Upper lobe of right lung (tissue), 1 donor: ENCODE measurements around the gene PRKG1. TPM values are rescaled to one million over a fixed set of nuclear protein-coding genes. Genes with fewer than 3 reads are reported as not detected.
"Not testable (repeated sequence)": the region's sequence is repeated elsewhere in the genome, so short reads cannot be mapped to it uniquely, and the experiment has no call there.

Experiments used
- ATAC-seq: fragments of 200-7000 bp; cut with Tn5 transposase; one replicate; pipeline ENCODE4 v1.9.1; 2020; ENCODE audit warnings: mild to moderate bottlenecking, moderate library complexity
- DNase-seq: peaks from one replicate; pipeline ENCODE4 v3.0.0-alpha.2; 2020
- H3K27ac ChIP-seq: fragments of 200-600 bp; one replicate; pipeline ENCODE4 v1.8.0; 2022
- H3K27me3 ChIP-seq: fragments of 200-600 bp; one replicate; pipeline ENCODE4 v1.8.0; 2022; ENCODE audit warnings: mild to moderate bottlenecking
- H3K36me3 ChIP-seq: fragments of 200-600 bp; one replicate; pipeline ENCODE4 v1.8.0; 2022
- H3K4me1 ChIP-seq: fragments of 200-600 bp; one replicate; pipeline ENCODE4 v1.8.0; 2022
- H3K4me3 ChIP-seq: fragments of 200-600 bp; one replicate; pipeline ENCODE4 v1.8.0; 2022; ENCODE audit warnings: mild to moderate bottlenecking
- H3K9me3 ChIP-seq: fragments of 200-600 bp; one replicate; pipeline ENCODE4 v1.8.0; 2022
- intact Hi-C: fragments of 100-400 bp; cut with DNase I; formaldehyde crosslinking; loops from one replicate; pipeline ENCODE4 v1.11.0; 2022
- total RNA-seq: library from RNA; stranded (reverse); fragmentation: NEBNext Ultra II Directional; extraction: Animal tissue kit (Norgen Biotek cat#: 25700); gene quantifications from one replicate; pipeline ENCODE4 v1.2.1, GENCODE V29; 2021
- TF ChIP-seq, protein P1 (sequence below): fragments of 200-600 bp; IDR thresholded peaks from one replicate; pipeline ENCODE4 v1.8.0; 2022; ENCODE audit warnings: antibody characterized with exemption
- donor health status: DM: no; HTN: yes; CAD: no; lungs with severe emphysema.

PRKG1 gene
- total RNA-seq, 1 donor from 2014 or later = 30.0 TPM

DNA sequence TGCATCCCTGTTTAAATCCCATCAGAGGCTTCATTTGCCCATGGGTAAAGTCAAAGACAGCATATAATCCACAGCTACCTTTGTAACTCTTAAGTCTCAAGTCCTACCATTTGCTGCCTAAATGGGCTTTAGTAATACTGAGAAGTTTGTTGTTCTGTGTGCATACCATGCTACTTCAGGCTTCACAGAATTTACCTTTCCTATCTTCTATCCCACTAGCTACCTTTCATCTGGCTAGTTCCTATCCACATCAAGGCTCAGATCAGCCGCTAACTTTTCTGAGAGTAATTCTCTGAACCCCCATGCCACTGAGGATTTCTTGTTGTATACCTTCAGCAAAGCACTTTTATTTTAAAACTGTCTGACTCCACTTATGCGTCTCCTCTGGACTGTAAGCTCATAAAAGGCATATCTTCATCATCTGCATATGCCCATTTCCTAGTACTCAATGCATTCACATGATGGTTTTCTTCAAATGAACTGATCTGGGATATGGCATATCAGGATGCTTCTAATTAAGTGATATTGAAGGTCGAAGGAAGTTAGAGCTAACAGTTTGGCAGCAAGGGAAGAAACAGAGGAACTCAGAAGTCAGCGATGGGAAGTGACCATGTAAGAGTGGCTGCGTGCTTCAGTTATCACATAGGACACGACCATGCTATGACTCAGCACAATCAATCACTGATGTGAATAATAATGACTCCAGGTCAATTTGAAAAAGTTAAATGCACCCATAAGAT lies 955.9 kb downstream of the PRKG1 start:
- no peak overlapping the region for H3K4me3 ChIP-seq
- ATAC-seq (no peak), DNase-seq (no peak)
- H3K9me3 ChIP-seq = no peaks in the 10 kb centered on the region
- H3K4me1 ChIP-seq = peaks cover 6% of the 10 kb centered on the region
- H3K36me3 ChIP-seq = no peaks in the 10 kb centered on the region
- TF ChIP-seq, protein P1, sequence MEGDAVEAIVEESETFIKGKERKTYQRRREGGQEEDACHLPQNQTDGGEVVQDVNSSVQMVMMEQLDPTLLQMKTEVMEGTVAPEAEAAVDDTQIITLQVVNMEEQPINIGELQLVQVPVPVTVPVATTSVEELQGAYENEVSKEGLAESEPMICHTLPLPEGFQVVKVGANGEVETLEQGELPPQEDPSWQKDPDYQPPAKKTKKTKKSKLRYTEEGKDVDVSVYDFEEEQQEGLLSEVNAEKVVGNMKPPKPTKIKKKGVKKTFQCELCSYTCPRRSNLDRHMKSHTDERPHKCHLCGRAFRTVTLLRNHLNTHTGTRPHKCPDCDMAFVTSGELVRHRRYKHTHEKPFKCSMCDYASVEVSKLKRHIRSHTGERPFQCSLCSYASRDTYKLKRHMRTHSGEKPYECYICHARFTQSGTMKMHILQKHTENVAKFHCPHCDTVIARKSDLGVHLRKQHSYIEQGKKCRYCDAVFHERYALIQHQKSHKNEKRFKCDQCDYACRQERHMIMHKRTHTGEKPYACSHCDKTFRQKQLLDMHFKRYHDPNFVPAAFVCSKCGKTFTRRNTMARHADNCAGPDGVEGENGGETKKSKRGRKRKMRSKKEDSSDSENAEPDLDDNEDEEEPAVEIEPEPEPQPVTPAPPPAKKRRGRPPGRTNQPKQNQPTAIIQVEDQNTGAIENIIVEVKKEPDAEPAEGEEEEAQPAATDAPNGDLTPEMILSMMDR = no peak
- H3K27me3 ChIP-seq = no peaks in the 10 kb centered on the region
- intact Hi-C loops = no loop called here
- H3K27ac ChIP-seq = no peak overlapping the region

DNA sequence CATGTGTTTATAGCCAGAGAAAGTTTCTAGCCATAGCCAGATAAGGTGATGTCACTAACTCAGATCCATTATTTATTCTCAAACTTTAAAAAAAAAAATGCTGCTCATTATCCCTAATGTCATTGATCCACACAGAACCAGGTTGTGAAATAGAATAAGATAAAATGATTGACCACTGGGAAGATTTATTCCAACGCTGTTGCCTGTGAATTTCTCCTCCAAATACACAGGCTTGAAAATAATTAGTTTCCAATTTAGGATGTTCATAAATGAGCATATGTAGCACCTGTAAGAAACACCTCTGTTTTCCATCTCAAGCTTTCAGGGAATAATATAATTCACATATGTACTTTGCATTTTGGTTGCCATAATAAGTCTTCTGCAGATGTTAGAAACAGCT lies 956.7 kb downstream of the PRKG1 start:
- DNase-seq (no peak), ATAC-seq (no peak)
- TF ChIP-seq, protein P1 = no peak
- no peaks in the 10 kb centered on the region for H3K9me3 ChIP-seq
- intact Hi-C loops = no loop called here
- H3K27me3 ChIP-seq = no peaks in the 10 kb centered on the region
- no peaks in the 10 kb centered on the region for H3K36me3 ChIP-seq
- peaks cover 6% of the 10 kb centered on the region for H3K4me1 ChIP-seq
- no peak overlapping the region for H3K27ac ChIP-seq
- no peak overlapping the region for H3K4me3 ChIP-seq

DNA sequence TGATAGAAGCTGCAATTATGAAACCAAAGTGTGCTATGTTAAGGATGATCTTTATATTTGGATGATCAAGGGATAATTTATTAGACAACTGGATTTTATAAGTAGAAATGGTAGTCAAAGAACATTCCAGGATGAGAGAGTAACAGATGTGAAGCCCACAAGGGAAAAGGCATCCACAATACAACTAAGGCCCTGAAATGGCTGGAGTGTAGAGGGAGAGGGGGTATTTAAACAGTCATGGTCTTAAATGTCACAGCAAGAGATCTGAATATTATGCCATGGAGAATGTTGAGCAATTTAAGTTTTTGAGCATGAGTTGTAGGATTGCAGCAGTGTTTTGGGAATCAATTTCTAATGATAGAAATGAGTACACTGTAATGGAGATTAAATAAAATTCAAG lies 957.5 kb downstream of the PRKG1 start:
- H3K27ac ChIP-seq = no peak overlapping the region
- intact Hi-C loops = no loop called here
- TF ChIP-seq, protein P1 = no peak
- H3K4me1 ChIP-seq = peaks cover 6% of the 10 kb centered on the region
- no peaks in the 10 kb centered on the region for H3K27me3 ChIP-seq
- no peaks in the 10 kb centered on the region for H3K9me3 ChIP-seq
- H3K36me3 ChIP-seq = no peaks in the 10 kb centered on the region
- H3K4me3 ChIP-seq = no peak overlapping the region
- no peak for ATAC-seq
- no peak for DNase-seq

DNA sequence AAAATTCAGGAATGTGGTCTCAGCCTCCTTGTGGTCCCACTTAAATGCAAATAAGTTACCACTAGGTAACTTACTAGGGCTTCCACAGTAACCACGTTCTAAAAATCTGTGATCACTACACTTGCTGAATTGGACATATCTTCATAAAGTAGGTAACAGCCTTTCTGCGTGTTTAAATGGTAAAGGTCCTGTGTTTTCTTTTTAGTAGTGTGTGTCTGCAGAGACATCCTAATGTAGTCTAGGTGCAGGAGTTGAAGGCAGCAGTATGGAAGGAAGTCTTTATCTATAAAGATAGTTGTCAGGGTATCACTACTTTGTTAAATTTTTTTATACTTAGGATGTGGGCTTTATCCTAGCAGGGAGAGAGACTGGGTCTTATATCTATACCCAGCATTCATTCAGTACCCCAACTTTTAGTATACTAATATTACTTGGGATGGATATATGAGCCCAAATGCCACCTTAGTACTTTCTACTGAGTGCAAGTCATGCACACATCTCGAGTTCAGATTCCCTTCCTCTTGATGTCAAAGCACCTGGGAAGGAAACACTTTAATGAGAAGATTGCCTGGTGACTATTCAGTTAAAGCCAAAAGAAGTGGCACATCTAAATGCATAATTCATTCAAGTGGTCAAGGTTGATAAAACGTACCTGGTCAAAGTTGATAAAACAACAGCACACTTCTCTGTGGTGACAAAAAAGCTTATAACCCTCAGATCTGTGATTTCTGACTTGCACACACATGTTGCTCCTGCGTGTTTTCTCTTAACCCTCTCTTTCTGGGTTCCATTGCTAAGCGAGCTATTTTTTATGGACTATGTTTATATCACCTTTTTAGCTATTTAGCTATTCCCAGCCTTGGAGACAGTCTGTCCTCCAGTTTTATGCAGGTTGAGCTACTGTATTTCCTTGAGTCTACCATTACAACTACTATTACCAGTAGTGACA lies 958.7 kb downstream of the PRKG1 start:
- TF ChIP-seq, protein P1 = no peak
- peaks cover 6% of the 10 kb centered on the region for H3K4me1 ChIP-seq
- no peaks in the 10 kb centered on the region for H3K36me3 ChIP-seq
- no peak overlapping the region for H3K27ac ChIP-seq
- H3K9me3 ChIP-seq = no peaks in the 10 kb centered on the region
- DNase-seq (no peak), ATAC-seq (no peak)
- intact Hi-C loops = no loop called here
- no peaks in the 10 kb centered on the region for H3K27me3 ChIP-seq
- H3K4me3 ChIP-seq = no peak overlapping the region

DNA sequence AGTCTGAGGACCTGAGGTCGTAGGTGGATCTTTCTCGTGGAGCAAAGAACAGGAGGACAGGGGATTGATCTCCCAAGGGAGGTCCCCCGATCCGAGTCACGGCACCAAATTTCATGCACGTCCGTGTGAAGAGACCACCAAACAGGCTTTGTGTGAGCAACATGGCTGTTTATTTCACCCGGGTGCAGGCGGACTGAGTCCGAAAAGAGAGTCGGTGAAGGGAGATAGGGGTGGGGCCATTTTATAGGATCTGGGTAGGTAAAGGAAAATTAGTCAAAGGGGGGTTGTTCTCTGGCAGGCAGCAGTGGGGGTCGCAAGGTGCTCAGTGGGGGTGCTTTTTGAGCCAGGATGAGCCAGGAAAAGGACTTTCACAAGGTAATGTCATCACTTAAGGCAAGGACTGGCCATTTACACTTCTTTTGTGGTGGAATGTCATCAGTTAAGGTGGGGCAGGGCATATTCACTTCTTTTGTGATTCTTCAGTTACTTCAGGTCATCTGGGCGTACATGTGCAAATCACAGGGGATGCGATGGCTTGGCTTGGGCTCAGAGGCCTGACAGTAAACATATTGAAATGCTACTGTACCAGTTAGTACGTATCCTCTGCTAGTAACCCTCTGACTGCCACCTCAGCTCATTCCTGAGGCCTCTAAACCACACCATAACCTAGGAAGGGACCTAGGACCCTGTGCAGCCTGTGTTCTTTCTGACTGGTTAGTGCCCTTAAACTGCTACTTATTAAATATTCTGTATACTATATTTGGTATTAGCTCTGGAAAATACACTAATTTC lies 964.9 kb downstream of the PRKG1 start:
- DNase-seq, intact Hi-C loops, H3K4me3 ChIP-seq, ATAC-seq, H3K27ac ChIP-seq, H3K36me3 ChIP-seq, H3K4me1 ChIP-seq, H3K27me3 ChIP-seq, H3K9me3 ChIP-seq: not testable (repeated sequence)
